ENCODE results near the gene XRCC5. TPM values are rescaled to one million over a fixed set of nuclear protein-coding genes. Genes with fewer than 3 reads are reported as not detected.

XRCC5 gene
- total RNA-seq, 1 experiment from 2014 or later, result 424 TPM

DNA sequence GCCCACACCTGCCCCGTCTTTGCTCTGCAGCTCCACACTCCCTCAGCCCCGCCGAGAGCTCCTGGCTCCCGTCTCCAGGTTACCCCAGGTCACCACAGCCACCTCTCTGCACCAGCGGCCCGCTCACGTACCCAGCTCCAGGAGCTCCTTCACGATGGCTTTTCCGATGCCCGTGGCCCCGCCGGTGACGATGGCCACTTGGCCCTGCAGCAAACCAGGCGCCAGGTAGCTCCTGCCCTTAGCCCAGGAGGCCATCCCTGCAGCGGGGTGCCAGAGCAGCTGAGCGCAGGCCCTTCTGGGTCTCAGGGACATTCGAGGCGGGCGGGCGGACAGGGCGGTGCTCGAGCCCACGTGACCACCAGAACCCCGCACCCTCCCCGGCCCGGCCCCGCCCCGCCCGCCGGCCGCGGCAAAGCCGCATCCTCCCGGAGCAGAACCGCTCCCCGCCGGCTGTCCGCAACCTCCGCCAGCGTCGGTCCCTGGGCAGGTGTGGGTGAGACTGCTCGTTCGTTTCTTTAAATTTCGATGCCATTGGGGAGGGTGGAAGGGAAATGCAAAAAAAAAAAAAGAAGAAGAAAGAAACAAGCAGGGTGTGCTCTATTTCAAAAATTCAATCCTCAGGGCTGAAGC, 27.5 kb upstream of the XRCC5 start, which contains the start of the genes PECR and TMEM169:
TSS of gene PECR (minus strand) at position 323 of the 630 bp plus-strand sequence. CDS start at position 255, 68 bp downstream.
TSS of gene TMEM169 (plus strand) at position 433 of the 630 bp plus-strand sequence. CDS start 14,045 bp downstream, outside the sequence.
- H3K79me2 ChIP-seq (ENCODE audit: insufficient read depth, low read length), result no peaks in the 10 kb centered on the region; the same call in 1 of the 2 replicates
- H3K36me3 ChIP-seq (ENCODE audit: control insufficient read depth in 1 of 2, insufficient read depth in 2 of 2, low read length in 2 of 2), result no peaks in the 10 kb centered on the region
- peak within 1 kb of the TSS; percentile 66 for H3K9ac ChIP-seq (ENCODE audit: low read length)
- CTCF ChIA-PET, result interaction anchor here (0.8 to 1.3 kb wide), 4 partner anchors 10 to 58 kb away, joined by 3 to 6 read pairs (median 4); partner anchors contain the start of gene XRCC5
- H4K20me1 ChIP-seq (ENCODE audit: insufficient read depth), result no peaks in the 10 kb centered on the region
- peak within 1 kb of the TSS; percentile 88 for H3K4me2 ChIP-seq (ENCODE audit: low read length)
- RAD21 ChIA-PET (ENCODE audit: low non-redundant PET in 1 of 2, low total read pairs in 2 of 2, uncharacterized antibody in 2 of 2, unreplicated experiment in 2 of 2), result no interaction called here
- peak within 1 kb of the TSS; percentile 74 to 76 for H3K4me3 ChIP-seq (replicated peaks in 1 of 2; ENCODE audit: low read depth in 1 of 2, low read length in 2 of 2)
- DNase-seq (ENCODE audit: low read depth, low spot score) (peak; percentile 23), ATAC-seq (peak; percentile 97)
- no peaks in the 10 kb centered on the region for H3K9me3 ChIP-seq (ENCODE audit: control insufficient read depth in 1 of 2, insufficient read depth in 1 of 2, low read depth in 1 of 2, low read length in 2 of 2)
- H3K27ac ChIP-seq (ENCODE audit: low read depth, low read length), result peak within 1 kb of the TSS; percentile 16; the same call in 1 of the 2 replicates
- H3K9me2 ChIP-seq (ENCODE audit: insufficient read depth), result no peaks in the 10 kb centered on the region
- POLR2A ChIA-PET, result interaction anchor here (0.8 to 1.3 kb wide), 3 partner anchors 10 to 29 kb away, joined by 3 to 4 read pairs (median 4); partner anchors contain the start of gene XRCC5
- TF ChIP-seq POLR2A (IDR thresholded peaks at IDR 0.05; ENCODE audit: borderline replicate concordance, extremely low read depth, insufficient read depth, insufficient read length) (peak; percentile 64), YY1 (IDR thresholded peaks at IDR 0.05; ENCODE audit: extremely low read depth, insufficient replicate concordance, low read depth, low read length) (peak; percentile 42), EZH2 (IDR thresholded peaks at IDR 0.05) (no peak), RAD21 (IDR thresholded peaks at IDR 0.05; ENCODE audit: low read depth) (no peak), ZFX (IDR thresholded peaks at IDR 0.05) (peak; percentile 56), POLR2AphosphoS5 (IDR thresholded peaks at IDR 0.05; ENCODE audit: low read depth, low read length) (peak; percentile 92)
- TF ChIP-seq, protein P1, sequence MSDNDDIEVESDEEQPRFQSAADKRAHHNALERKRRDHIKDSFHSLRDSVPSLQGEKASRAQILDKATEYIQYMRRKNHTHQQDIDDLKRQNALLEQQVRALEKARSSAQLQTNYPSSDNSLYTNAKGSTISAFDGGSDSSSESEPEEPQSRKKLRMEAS (IDR thresholded peaks at IDR 0.05), result peak; percentile 59
- BruUV-seq (replicated peaks), result no TSS peak
- H3K27me3 ChIP-seq (ENCODE audit: insufficient read depth, low read length), result no peaks in the 10 kb centered on the region
- H3K4me1 ChIP-seq (ENCODE audit: control insufficient read depth in 1 of 2, insufficient read depth in 2 of 2, low read length in 2 of 2), result peaks cover 4 to 13% of the 10 kb centered on the region in 2 experiments; a peak in 3 of 4 replicates
- intact Hi-C loops (cut with micrococcal nuclease), result no loop called here
- H2AFZ ChIP-seq (ENCODE audit: low read depth, low read length, poor library complexity, severe bottlenecking), result peak within 1 kb of the TSS; percentile 89

All from HCT116 (cell line).